Ovary (tissue), 9 donors: ENCODE results near the gene PPIF. TPM values are rescaled to one million over a fixed set of nuclear protein-coding genes. Genes with fewer than 3 reads are reported as not detected.

Experiments
- DNase-seq, 5 donors: peaks; one replicate each; pipeline ENCODE4 v3.0.0-alpha.2; 2019 to 2020
- H3K27ac ChIP-seq, 2 donors: fragments of 200-600 bp; one replicate each; pipeline versions ENCODE4 v1.5.1 to v1.8.0; 2019 to 2022
- H3K27me3 ChIP-seq: fragments of 200-600 bp; one replicate; pipeline ENCODE4 v1.8.0; 2022
- H3K36me3 ChIP-seq: fragments of 200-600 bp; sonication (generic); one replicate; pipeline ENCODE4 v1.5.1; 2019
- H3K4me1 ChIP-seq: one replicate; pipeline ENCODE4 v1.8.1; 2013; ENCODE audit warnings: mild to moderate bottlenecking, moderate library complexity; ENCODE audit not compliant: insufficient read depth
- H3K4me3 ChIP-seq: fragments of 200-600 bp; sonication (generic); one replicate; pipeline ENCODE4 v1.5.1; 2017
- H3K9me3 ChIP-seq, 2 donors: fragments of 200-600 bp in 1 of 2; sonication (generic) in 1 of 2; one replicate each; pipeline versions ENCODE4 v1.5.1 to v1.8.1; 2013 to 2019; ENCODE audit warnings: mild to moderate bottlenecking in 1 of 2, moderate library complexity in 1 of 2
- CTCF ChIP-seq, 3 donors: fragments of 450-650 bp in 2 of 3; fragments of 200-600 bp in 1 of 3; IDR thresholded peaks; one replicate each; pipeline versions ENCODE4 v1.5.1 to v1.8.0; 2016 to 2022; ENCODE audit warnings: antibody characterized with exemption in 3 of 3, mild to moderate bottlenecking in 1 of 3
- EP300 ChIP-seq: sonication (generic); formaldehyde crosslinking; IDR thresholded peaks from one replicate; pipeline ENCODE4 v1.6.1; 2017; ENCODE audit warnings: antibody characterized with exemption
- POLR2A ChIP-seq: fragments of 450-650 bp; IDR thresholded peaks from one replicate; pipeline ENCODE4 v1.6.1; 2017; ENCODE audit warnings: antibody characterized with exemption, mild to moderate bottlenecking, moderate library complexity
- WGBS, 3 donors: extraction: QIAGEN DNeasy Blood & Tissue Kit in 1 of 3; methylation state at CpG; one replicate each; pipeline versions ENCODE4 v1.1.5 to v1.1.7; 2013 to 2017; 5-methylcytosine and 5-hydroxymethylcytosine counted together
- intact Hi-C, 4 donors: fragments of 100-400 bp; cut with DNase I; formaldehyde crosslinking; loops; one replicate each; pipeline versions ENCODE4 v1.11.0 to v1.15.1; 2022 to 2023
- polyA plus RNA-seq, 2 donors: library from polyadenylated mRNA; stranded (reverse); fragments of 200-250 nt in 1 of 2; fragments of 350-450 nt in 1 of 2; fragmentation: Illumina TruSeq in 1 of 2; extraction: RNeasy Lipid Tissue Mini Kit (QIAGEN cat#74804) in 1 of 2; gene quantifications; one replicate each; pipeline ENCODE4 v1.2.3, GENCODE V29; 2013 to 2014
- total RNA-seq, 7 donors: library from RNA; depleted of rRNA in 2 of 7; stranded (reverse); fragments of >200 nt in 2 of 7; fragmentation: NEBNext Ultra II Directional in 3 of 7; extraction: Animal tissue kit (Norgen Biotek cat#: 25700) in 3 of 7; gene quantifications; one replicate each; pipeline versions ENCODE4 v1.1.0 to v1.2.4, GENCODE V29; 2016 to 2023
- donor health status: DM: no; HTN: no; CAD: no; lungs with moderate emphysema.
- donor health status: DM: no; HTN: no; CAD: no.
- donor health status: Bipolar disorder and iron deficiency.
- donor health status: DM: yes; HTN: yes; CAD: no.
- donor health status: DM: no; HTN: no; CAD: no.
- donor health status: DM: yes; HTN: yes; CAD: no.

The PPIF gene
- total and polyA plus RNA-seq, 9 donors = 15.5 to 64.3 (median 32.3) TPM

- no peak for DNase-seq
- TF ChIP-seq POLR2A (no peak), EP300 (no peak), CTCF (IDR thresholded peaks at IDR 0.05) (no peak)
- H3K4me1 ChIP-seq = no peaks in the 10 kb centered on the region
- no peak overlapping the region for H3K4me3 ChIP-seq
- H3K27me3 ChIP-seq = no peaks in the 10 kb centered on the region
- no peaks in the 10 kb centered on the region for H3K9me3 ChIP-seq
- no peaks in the 10 kb centered on the region for H3K36me3 ChIP-seq
- 96 to 97% (median 97%) methylated on average over 9 of the region's 9 CpGs for WGBS, 3 donors
- intact Hi-C loops = no loop called here
- H3K27ac ChIP-seq = no peak overlapping the region
Measured at GRCh38 chr10:79357180-79357579, 9.9 kb downstream of the PPIF start.

GRCh38 chr10:79358811-79359210 lies 11.5 kb downstream of the PPIF start:
- Histone ChIP-seq H3K4me1 (no peaks in the 10 kb centered on the region), H3K27me3 (no peaks in the 10 kb centered on the region), H3K27ac (no peak overlapping the region), H3K9me3 (no peaks in the 10 kb centered on the region), H3K4me3 (no peak overlapping the region), H3K36me3 (no peaks in the 10 kb centered on the region)
- 63 to 71% (median 64%) methylated on average over 5 of the region's 5 CpGs for WGBS, 3 donors
- intact Hi-C loops = no loop called here
- no peak for DNase-seq
- TF ChIP-seq CTCF (IDR thresholded peaks at IDR 0.05) (no peak), POLR2A (no peak), EP300 (no peak)

GRCh38 chr10:79359816-79360498 lies 12.7 kb downstream of the PPIF start:
- no peak for TF ChIP-seq EP300
- TF ChIP-seq CTCF (IDR thresholded peaks at IDR 0.05) = no peak
- no peak for TF ChIP-seq POLR2A
- intact Hi-C loops = no loop called here
- Histone ChIP-seq H3K27ac (no peak overlapping the region), H3K9me3 (no peaks in the 10 kb centered on the region), H3K4me1 (no peaks in the 10 kb centered on the region), H3K36me3 (no peaks in the 10 kb centered on the region), H3K4me3 (no peak overlapping the region), H3K27me3 (no peaks in the 10 kb centered on the region)
- DNase-seq = no peak
- WGBS, 3 donors = 88 to 97% (median 95%) methylated on average over 6 of the region's 6 CpGs

GRCh38 chr10:79360499-79361342 lies 13.5 kb downstream of the PPIF start:
- 87 to 98% (median 90%) methylated on average over 5 of the region's 5 CpGs for WGBS, 3 donors
- no peak for DNase-seq
- no peaks in the 10 kb centered on the region for H3K9me3 ChIP-seq
- H3K4me3 ChIP-seq = no peak overlapping the region
- TF ChIP-seq CTCF (IDR thresholded peaks at IDR 0.05) = no peak
- TF ChIP-seq POLR2A = no peak
- TF ChIP-seq EP300 = no peak
- no peaks in the 10 kb centered on the region for H3K27me3 ChIP-seq
- H3K36me3 ChIP-seq = no peaks in the 10 kb centered on the region
- H3K4me1 ChIP-seq = no peaks in the 10 kb centered on the region
- intact Hi-C loops = no loop called here
- no peak overlapping the region for H3K27ac ChIP-seq
